Right lobe of liver (tissue), 6 donors: ENCODE data around the gene NAGLU. TPM values are rescaled to one million over a fixed set of nuclear protein-coding genes. Genes with fewer than 3 reads are reported as not detected.

Source experiments
- ATAC-seq, 4 donors: fragments of 200-7000 bp; cut with Tn5 transposase; one replicate each; pipeline ENCODE4 v1.9.1; 2020; ENCODE audit warnings: mild to moderate bottlenecking in 4 of 4, moderate library complexity in 4 of 4
- DNase-seq, 3 donors: peaks; one replicate each; pipeline ENCODE4 v3.0.0-alpha.2; 2020
- H3K27ac ChIP-seq, 3 donors: fragments of 200-600 bp; one replicate each; pipeline ENCODE4 v1.8.0; 2022
- H3K27me3 ChIP-seq, 2 donors: fragments of 200-600 bp; one replicate each; pipeline ENCODE4 v1.8.0; 2022
- H3K36me3 ChIP-seq, 4 donors: fragments of 200-600 bp; sonication (generic) in 1 of 4; one replicate each; pipeline versions ENCODE4 v1.5.1 to v1.8.0; 2017 to 2022; ENCODE audit warnings: control low read depth in 1 of 4
- H3K4me1 ChIP-seq, 4 donors: fragments of 200-600 bp; sonication (generic) in 1 of 4; one replicate each; pipeline versions ENCODE4 v1.5.1 to v1.8.0; 2017 to 2022; ENCODE audit warnings: control low read depth in 1 of 4
- H3K4me3 ChIP-seq, 3 donors: fragments of 200-600 bp; one replicate each; pipeline ENCODE4 v1.8.0; 2022
- H3K9me3 ChIP-seq, 4 donors: fragments of 200-600 bp; sonication (generic) in 1 of 4; one replicate each; pipeline versions ENCODE4 v1.5.1 to v1.8.0; 2017 to 2022; ENCODE audit warnings: control low read depth in 1 of 4
- CTCF ChIP-seq, 4 donors: fragments of 200-600 bp in 3 of 4; fragments of 450-650 bp in 1 of 4; IDR thresholded peaks; one replicate each; pipeline versions ENCODE4 v1.5.1 to v1.8.0; 2016 to 2022; ENCODE audit warnings: antibody characterized with exemption in 4 of 4, mild to moderate bottlenecking in 2 of 4
- POLR2A ChIP-seq: fragments of 450-650 bp; IDR thresholded peaks from one replicate; pipeline ENCODE4 v1.6.1; 2017; ENCODE audit warnings: antibody characterized with exemption, mild to moderate bottlenecking
- WGBS: methylation state at CpG from one replicate; pipeline ENCODE4 v1.1.6; 2018; ENCODE audit warnings: low coverage, low lambda C conversion rate; ENCODE audit not compliant: insufficient coverage; ENCODE audit errors: missing lambda C conversion rate; 5-methylcytosine and 5-hydroxymethylcytosine counted together
- intact Hi-C, 2 donors: fragments of 100-400 bp; cut with DNase I; formaldehyde crosslinking; loops; one replicate each; pipeline versions ENCODE4 v1.11.2 to v1.14.1; 2022
- total RNA-seq, 6 experiments: library from RNA; depleted of rRNA in 2 of 6; stranded (reverse); fragments of >200 nt in 2 of 6; fragmentation: NEBNext Ultra II Directional in 3 of 6; extraction: Animal tissue kit (Norgen Biotek cat#: 25700) in 3 of 6; gene quantifications; one replicate each; pipeline versions ENCODE4 v1.1.0 to v1.2.4, GENCODE V29; 2016 to 2023
- donor health status: DM: no; HTN: yes; CAD: no.
- donor health status: DM: no; HTN: no; CAD: no.
- donor health status: DM: no; HTN: no; CAD: no.
- donor health status: DM: no; HTN: yes; CAD: no.
- donor health status: DM: no; HTN: yes; CAD: no.

Gene NAGLU
- total RNA-seq, 6 experiments from 2014 or later = 36.4 to 81.6 (median 43.7) TPM

- H3K27ac ChIP-seq = peak overlapping the region in 2 of 3 donors; percentile 35 to 47
- H3K9me3 ChIP-seq = no peaks in the 10 kb centered on the region
- intact Hi-C loops = no loop called here
These were observed 8.1 kb upstream of the NAGLU start for GRCh38 chr17:42527932-42528331.

GRCh38 chr17:42529061-42529460 lies 7.0 kb upstream of the NAGLU start:
- no peak for ATAC-seq
- Histone ChIP-seq H3K27ac (peak overlapping the region in 1 of 3 donors; percentile 89), H3K9me3 (no peaks in the 10 kb centered on the region), H3K36me3 (no peaks in the 10 kb centered on the region), H3K4me1 (peaks cover 0 to 61% (median 24%) of the 10 kb centered on the region in 4 donors), H3K27me3 (no peaks in the 10 kb centered on the region), H3K4me3 (no peak overlapping the region)
- DNase-seq = peak in 2 of 3 donors; percentile 19 to 47
- no peak for TF ChIP-seq POLR2A
- no peak for TF ChIP-seq CTCF (IDR thresholded peaks at IDR 0.05)
- 24% methylated on average over 3 of the region's 3 CpGs for WGBS
- intact Hi-C loops = no loop called here

More at GRCh38 chr17:42527932-42528331, 8.1 kb upstream of the NAGLU start:
- peaks cover 0 to 58% (median 22%) of the 10 kb centered on the region in 4 donors for H3K4me1 ChIP-seq
- 49% methylated on average over 4 of the region's 6 CpGs for WGBS
- DNase-seq (peak in 1 of 3 donors; percentile 58), ATAC-seq (peak; percentile 50 to 66 (median 58))
- no peak overlapping the region for H3K4me3 ChIP-seq
- H3K36me3 ChIP-seq = no peaks in the 10 kb centered on the region
- H3K27me3 ChIP-seq = no peaks in the 10 kb centered on the region
- no peak for TF ChIP-seq CTCF (IDR thresholded peaks at IDR 0.05)
- TF ChIP-seq POLR2A = no peak

GRCh38 chr17:42530952-42531454 lies 5.0 kb upstream of the NAGLU start:
- Histone ChIP-seq H3K4me1 (peaks cover 0 to 68% (median 26%) of the 10 kb centered on the region in 4 donors), H3K27ac (peak overlapping the region; percentile 83 to 89 (median 85)), H3K9me3 (no peaks in the 10 kb centered on the region), H3K4me3 (no peak overlapping the region), H3K27me3 (no peaks in the 10 kb centered on the region), H3K36me3 (no peaks in the 10 kb centered on the region)
- ATAC-seq = peak; percentile 50 to 71 (median 65)
- WGBS = 75% methylated on average over 2 of the region's 2 CpGs
- TF ChIP-seq CTCF (IDR thresholded peaks at IDR 0.05) = no peak
- no peak for TF ChIP-seq POLR2A
- DNase-seq = peak; percentile 70 to 86 (median 82)
- intact Hi-C loops = no loop called here

GRCh38 chr17:42531455-42532354 lies 4.3 kb upstream of the NAGLU start:
- Histone ChIP-seq H3K9me3 (no peaks in the 10 kb centered on the region), H3K27ac (peak overlapping the region; percentile 83 to 89 (median 85)), H3K4me1 (peaks cover 0 to 61% (median 26%) of the 10 kb centered on the region in 4 donors), H3K36me3 (no peaks in the 10 kb centered on the region), H3K4me3 (peak overlapping the region; percentile 40 to 58 (median 53)), H3K27me3 (no peaks in the 10 kb centered on the region)
- WGBS = 22% methylated on average over 12 of the region's 60 CpGs
- intact Hi-C loops = no loop called here
- peak; percentile 75 to 82 (median 81) for DNase-seq
- TF ChIP-seq CTCF (IDR thresholded peaks at IDR 0.05) (peak; percentile 35 to 53 (median 46)), POLR2A (peak; percentile 68)
- ATAC-seq = peak; percentile 13 to 34 (median 32)
